Measurements from ENCODE around the gene TEAD2. TPM values are rescaled to one million over a fixed set of nuclear protein-coding genes. Genes with fewer than 3 reads are reported as not detected.

TEAD2 gene
- total and polyA plus RNA-seq, 2 donors (not counting 1 experiment from before 2014, with no cell fraction given) = 5.8 to 12.0 TPM

DNA sequence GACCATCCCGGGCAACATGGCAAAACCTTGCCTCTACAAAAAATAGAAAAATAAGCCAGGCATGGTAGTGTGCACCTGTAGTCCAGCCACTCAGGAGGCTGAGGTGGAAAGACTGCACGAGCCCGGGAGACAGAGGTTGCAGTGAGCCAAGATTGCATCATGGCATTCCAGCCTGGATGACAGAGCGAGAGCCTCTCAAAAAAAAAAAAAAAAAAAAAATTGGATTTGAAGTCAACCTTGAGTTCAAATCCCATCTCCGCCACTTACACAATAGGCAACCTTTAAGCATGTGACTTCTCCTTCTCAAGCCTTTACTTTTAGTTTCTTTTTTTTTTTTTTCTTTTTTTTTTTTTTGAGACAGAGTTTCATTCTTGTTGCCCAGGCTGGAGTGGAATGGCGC is 37.8 kb upstream of the TEAD2 start:
- H3K9me3 Mint-ChIP-seq (ENCODE audit: insufficient read depth) = no peaks in the 10 kb centered on the region
- TF ChIP-seq, protein P1, sequence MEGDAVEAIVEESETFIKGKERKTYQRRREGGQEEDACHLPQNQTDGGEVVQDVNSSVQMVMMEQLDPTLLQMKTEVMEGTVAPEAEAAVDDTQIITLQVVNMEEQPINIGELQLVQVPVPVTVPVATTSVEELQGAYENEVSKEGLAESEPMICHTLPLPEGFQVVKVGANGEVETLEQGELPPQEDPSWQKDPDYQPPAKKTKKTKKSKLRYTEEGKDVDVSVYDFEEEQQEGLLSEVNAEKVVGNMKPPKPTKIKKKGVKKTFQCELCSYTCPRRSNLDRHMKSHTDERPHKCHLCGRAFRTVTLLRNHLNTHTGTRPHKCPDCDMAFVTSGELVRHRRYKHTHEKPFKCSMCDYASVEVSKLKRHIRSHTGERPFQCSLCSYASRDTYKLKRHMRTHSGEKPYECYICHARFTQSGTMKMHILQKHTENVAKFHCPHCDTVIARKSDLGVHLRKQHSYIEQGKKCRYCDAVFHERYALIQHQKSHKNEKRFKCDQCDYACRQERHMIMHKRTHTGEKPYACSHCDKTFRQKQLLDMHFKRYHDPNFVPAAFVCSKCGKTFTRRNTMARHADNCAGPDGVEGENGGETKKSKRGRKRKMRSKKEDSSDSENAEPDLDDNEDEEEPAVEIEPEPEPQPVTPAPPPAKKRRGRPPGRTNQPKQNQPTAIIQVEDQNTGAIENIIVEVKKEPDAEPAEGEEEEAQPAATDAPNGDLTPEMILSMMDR (IDR thresholded peaks at IDR 0.05) = no peak
- no peak for TF ChIP-seq EZH2 (IDR thresholded peaks at IDR 0.05; ENCODE audit: borderline replicate concordance, insufficient read depth, low read depth, low read length, poor library complexity, severe bottlenecking)
- H3K36me3 ChIP-seq (replicated peaks in 1 of 2; ENCODE audit: control extremely low read depth in 1 of 2, control insufficient read depth in 1 of 2, extremely low read depth in 1 of 2, insufficient read depth in 2 of 2, low read length in 1 of 2) = no peaks in the 10 kb centered on the region
- no peaks in the 10 kb centered on the region for H3K79me2 ChIP-seq (ENCODE audit: control insufficient read depth, insufficient read depth, low read length)
- H3K4me1 ChIP-seq (ENCODE audit: control insufficient read depth in 2 of 2, insufficient read depth in 2 of 2, low read length in 2 of 2) = peaks cover 6 to 22% of the 10 kb centered on the region in 2 donors
- H3K4me2 ChIP-seq (replicated peaks; ENCODE audit: low read depth, low read length, poor library complexity, severe bottlenecking) = no peak overlapping the region
- H3K27me3 ChIP-seq (replicated peaks in 1 of 4; ENCODE audit: control extremely low read depth in 1 of 4, control insufficient read depth in 3 of 4, insufficient read depth in 4 of 4, low read length in 3 of 4) = no peaks in the 10 kb centered on the region
- CTCF ChIA-PET = no interaction called here
- H3K4me1 Mint-ChIP-seq = peaks cover 18% of the 10 kb centered on the region
- no peak overlapping the region for H3K27ac ChIP-seq (ENCODE audit: low read length in 2 of 2)
- no peak for ATAC-seq (ENCODE audit: low read depth)
- H3K9ac ChIP-seq (ENCODE audit: low read length) = no peak overlapping the region
- H3K4me3 Mint-ChIP-seq = no peak overlapping the region
- DNase-seq = no peak
- H4K20me1 ChIP-seq (ENCODE audit: control insufficient read depth, insufficient read depth, low read length, poor library complexity, severe bottlenecking) = no peaks in the 10 kb centered on the region
- POLR2A ChIA-PET = no interaction called here
- 93% methylated on average over 4 of the region's 6 CpGs for WGBS (ENCODE audit: insufficient coverage)
- H2AFZ ChIP-seq (ENCODE audit: insufficient read depth, low read depth, low read length, poor library complexity, severe bottlenecking) = no peak overlapping the region
- no peak overlapping the region for H3K27ac Mint-ChIP-seq
- no peaks in the 10 kb centered on the region for H3K9me3 ChIP-seq (ENCODE audit: control extremely low read depth in 1 of 3, control insufficient read depth in 2 of 3, insufficient read depth in 1 of 3, low read length in 2 of 3)
- H3K27me3 Mint-ChIP-seq = no peaks in the 10 kb centered on the region
- intact Hi-C loops (cut with micrococcal nuclease) = no loop called here
- H3K4me3 ChIP-seq (ENCODE audit: control extremely low read depth in 1 of 5, extremely low read depth in 1 of 5, insufficient read depth in 1 of 5, low read depth in 2 of 5, low read length in 4 of 5) = no peak overlapping the region

DNA sequence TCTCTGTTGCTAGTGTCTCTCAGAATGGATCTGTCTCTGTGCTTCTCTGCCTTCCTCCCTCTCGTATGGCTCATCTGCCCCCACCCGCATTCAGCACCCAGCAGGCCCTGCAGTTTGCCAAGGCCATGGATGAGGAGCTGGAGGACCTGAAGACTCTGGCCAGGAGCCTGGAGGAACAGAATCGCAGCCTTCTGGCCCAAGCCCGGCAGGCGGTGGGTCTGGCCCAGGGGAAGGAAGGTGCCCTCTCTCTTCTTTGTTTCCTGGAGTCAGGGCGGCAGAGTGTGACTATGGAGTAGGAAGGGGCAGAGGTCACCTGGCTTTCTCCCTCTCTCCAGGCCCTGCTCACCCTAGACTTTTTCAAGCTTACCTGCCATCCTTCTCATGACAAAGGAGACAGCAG is 36.7 kb upstream of the TEAD2 start:
- H3K9me3 ChIP-seq (ENCODE audit: control extremely low read depth in 1 of 3, control insufficient read depth in 2 of 3, insufficient read depth in 1 of 3, low read length in 2 of 3) = no peaks in the 10 kb centered on the region
- CTCF ChIA-PET = interaction anchor here (1.0 kb wide), 1 partner anchor 97 kb away, joined by 3 read pairs; no protein-coding TSS in a partner anchor
- H3K4me1 ChIP-seq (ENCODE audit: control insufficient read depth in 2 of 2, insufficient read depth in 2 of 2, low read length in 2 of 2) = peaks cover 6 to 20% of the 10 kb centered on the region in 2 donors
- no peaks in the 10 kb centered on the region for H3K36me3 ChIP-seq (replicated peaks in 1 of 2; ENCODE audit: control extremely low read depth in 1 of 2, control insufficient read depth in 1 of 2, extremely low read depth in 1 of 2, insufficient read depth in 2 of 2, low read length in 1 of 2)
- intact Hi-C loops (cut with micrococcal nuclease) = no loop called here
- no peaks in the 10 kb centered on the region for H3K27me3 Mint-ChIP-seq
- no peak overlapping the region for H3K4me3 Mint-ChIP-seq
- H3K9ac ChIP-seq (ENCODE audit: low read length) = no peak overlapping the region
- H3K27me3 ChIP-seq (replicated peaks in 1 of 4; ENCODE audit: control extremely low read depth in 1 of 4, control insufficient read depth in 3 of 4, insufficient read depth in 4 of 4, low read length in 3 of 4) = no peaks in the 10 kb centered on the region
- no peaks in the 10 kb centered on the region for H4K20me1 ChIP-seq (ENCODE audit: control insufficient read depth, insufficient read depth, low read length, poor library complexity, severe bottlenecking)
- POLR2A ChIA-PET = no interaction called here
- ATAC-seq (ENCODE audit: low read depth) (no peak), DNase-seq (no peak)
- no peak overlapping the region for H2AFZ ChIP-seq (ENCODE audit: insufficient read depth, low read depth, low read length, poor library complexity, severe bottlenecking)
- H3K4me1 Mint-ChIP-seq = peaks cover 12% of the 10 kb centered on the region
- WGBS (ENCODE audit: insufficient coverage) = 100% methylated on average over 4 of the region's 6 CpGs
- no peaks in the 10 kb centered on the region for H3K9me3 Mint-ChIP-seq (ENCODE audit: insufficient read depth)
- H3K4me3 ChIP-seq (ENCODE audit: control extremely low read depth in 1 of 5, extremely low read depth in 1 of 5, insufficient read depth in 1 of 5, low read depth in 2 of 5, low read length in 4 of 5) = no peak overlapping the region
- no peak overlapping the region for H3K4me2 ChIP-seq (replicated peaks; ENCODE audit: low read depth, low read length, poor library complexity, severe bottlenecking)
- H3K79me2 ChIP-seq (ENCODE audit: control insufficient read depth, insufficient read depth, low read length) = no peaks in the 10 kb centered on the region
- H3K27ac Mint-ChIP-seq = peak overlapping the region; percentile 20
- H3K27ac ChIP-seq (ENCODE audit: low read length in 2 of 2) = no peak overlapping the region
- no peak for TF ChIP-seq EZH2 (IDR thresholded peaks at IDR 0.05; ENCODE audit: borderline replicate concordance, insufficient read depth, low read depth, low read length, poor library complexity, severe bottlenecking)
- TF ChIP-seq, protein P1 (IDR thresholded peaks at IDR 0.05) = no peak

Data from B cell (primary cell).